ENCODE results near the gene LPP.

The LPP gene

GRCh38 chr3:188489639-188490405 lies 335.9 kb downstream of the LPP start:
- peak; percentile 77 for DNase-seq

- no peak for DNase-seq
These were observed 336.5 kb downstream of the LPP start for GRCh38 chr3:188490416-188490815.

GRCh38 chr3:188491276-188491687 lies 337.3 kb downstream of the LPP start:
- DNase-seq = peak; percentile 73

- DNase-seq = no peak
These were observed 342.4 kb downstream of the LPP start for GRCh38 chr3:188496390-188496789.

- peak; percentile 78 for DNase-seq
These were observed 343.1 kb downstream of the LPP start for GRCh38 chr3:188497021-188497420.

- no peak for DNase-seq
These were observed 349.7 kb downstream of the LPP start for GRCh38 chr3:188503647-188504046.

- no peak for DNase-seq
These were observed 351.2 kb downstream of the LPP start for GRCh38 chr3:188505151-188505550.

GRCh38 chr3:188505911-188506310 lies 352.0 kb downstream of the LPP start:
- no peak for DNase-seq

- no peak for DNase-seq
These were observed 352.5 kb downstream of the LPP start for GRCh38 chr3:188506446-188506845.

- peak; percentile 95 for DNase-seq
These were observed 353.3 kb downstream of the LPP start for GRCh38 chr3:188507244-188507720.

- DNase-seq = no peak
These were observed 354.5 kb downstream of the LPP start for GRCh38 chr3:188508454-188508853.

- DNase-seq = no peak
These were observed 355.4 kb downstream of the LPP start for GRCh38 chr3:188509316-188509715.

GRCh38 chr3:188510366-188510765 lies 356.4 kb downstream of the LPP start:
- peak; percentile 82 for DNase-seq

- no peak for DNase-seq
These were observed 359.8 kb downstream of the LPP start for GRCh38 chr3:188513662-188514328.

GRCh38 chr3:188516515-188516914 lies 362.6 kb downstream of the LPP start:
- no peak for DNase-seq

- DNase-seq = no peak
These were observed 364.5 kb downstream of the LPP start for GRCh38 chr3:188518416-188518815.

- DNase-seq = no peak
These were observed 365.0 kb downstream of the LPP start for GRCh38 chr3:188518835-188519452.

- peak; percentile 40 for DNase-seq
These were observed 366.5 kb downstream of the LPP start for GRCh38 chr3:188520466-188520865.

- DNase-seq = no peak
These were observed 368.2 kb downstream of the LPP start for GRCh38 chr3:188522115-188522514.

GRCh38 chr3:188523291-188523690 lies 369.3 kb downstream of the LPP start:
- no peak for DNase-seq

GRCh38 chr3:188524052-188524451 lies 370.1 kb downstream of the LPP start:
- no peak for DNase-seq

GRCh38 chr3:188526057-188526456 lies 372.1 kb downstream of the LPP start:
- no peak for DNase-seq

GRCh38 chr3:188527389-188527788 lies 373.4 kb downstream of the LPP start:
- DNase-seq = no peak

GRCh38 chr3:188528396-188528795 lies 374.4 kb downstream of the LPP start:
- DNase-seq = no peak

All from fibroblast of upper back skin (primary cell).